ENCODE data around the gene PRKG1.

Gene PRKG1

DNA sequence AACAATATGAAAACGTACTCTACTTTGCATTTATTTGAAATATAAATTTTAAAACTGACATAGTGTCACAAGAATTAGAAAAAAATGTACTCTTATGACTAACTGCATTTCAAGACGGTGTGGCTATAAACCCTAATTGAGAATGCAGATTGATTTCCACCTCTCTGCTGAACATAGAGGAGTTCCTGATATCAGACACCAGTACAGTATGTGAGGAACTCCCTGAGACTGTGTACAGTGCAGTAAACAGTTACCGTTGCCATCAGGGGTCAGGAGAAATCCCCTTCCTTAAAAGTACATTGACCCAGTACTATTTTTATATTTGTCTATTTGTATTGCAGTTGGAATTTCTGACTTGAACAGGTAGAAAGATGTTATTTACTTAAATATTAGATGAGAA lies 1178.0 kb downstream of the PRKG1 start:
- Histone ChIP-seq H3K4me3 (no peak overlapping the region), H3K4me1 (no peaks in the 10 kb centered on the region), H3K27me3 (ENCODE audit: low read depth) (peaks cover 14% of the 10 kb centered on the region), H3K36me3 (replicated peaks) (no peaks in the 10 kb centered on the region), H3K9me3 (no peaks in the 10 kb centered on the region)
- in situ Hi-C loops (cut with MboI; ENCODE audit: low sequenced_read_pairs) = no loop called here
- DNase-seq (ENCODE audit: low spot score in 2 of 2) = no peak

DNA sequence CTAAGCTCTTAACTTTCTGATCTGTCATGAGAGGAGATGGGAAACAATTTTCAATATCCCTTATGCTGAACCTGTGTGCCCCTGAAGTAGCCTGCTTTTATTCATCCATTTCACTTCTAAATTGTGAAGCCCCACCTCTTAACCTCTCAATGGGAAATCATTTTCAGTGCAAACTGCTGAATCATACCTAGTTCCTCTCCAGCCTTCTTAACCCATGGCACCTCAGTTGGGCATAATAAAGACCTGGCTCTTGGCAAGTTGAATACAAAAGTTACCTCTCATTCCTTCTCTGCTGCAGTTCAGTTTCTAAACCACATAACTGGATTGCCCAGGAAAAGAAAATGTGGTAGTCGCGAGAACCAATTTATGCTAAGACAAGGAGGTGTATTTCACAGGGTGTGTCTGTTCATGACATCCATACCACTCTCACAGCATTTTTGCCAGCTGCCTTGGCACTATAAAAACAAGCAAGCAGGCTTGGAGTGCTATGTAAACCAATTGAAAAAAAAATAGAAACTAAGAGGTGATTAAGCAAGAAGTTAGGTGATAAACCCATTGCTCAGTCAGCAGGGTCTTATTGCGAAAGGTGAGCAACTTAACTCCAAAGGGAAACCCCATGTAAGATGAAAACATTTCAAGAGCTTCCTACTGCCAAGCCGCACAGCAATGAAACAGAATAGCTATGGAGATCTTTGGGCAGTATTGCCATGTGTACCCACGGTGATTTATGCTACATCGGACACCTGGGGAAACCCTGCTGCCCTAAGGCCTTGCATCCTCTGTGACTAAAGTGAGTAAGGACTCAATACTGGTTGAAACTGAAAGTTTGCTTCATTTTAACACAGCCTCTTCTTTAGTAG lies 1182.8 kb downstream of the PRKG1 start:
- in situ Hi-C loops (cut with MboI; ENCODE audit: low sequenced_read_pairs) = no loop called here

DNA sequence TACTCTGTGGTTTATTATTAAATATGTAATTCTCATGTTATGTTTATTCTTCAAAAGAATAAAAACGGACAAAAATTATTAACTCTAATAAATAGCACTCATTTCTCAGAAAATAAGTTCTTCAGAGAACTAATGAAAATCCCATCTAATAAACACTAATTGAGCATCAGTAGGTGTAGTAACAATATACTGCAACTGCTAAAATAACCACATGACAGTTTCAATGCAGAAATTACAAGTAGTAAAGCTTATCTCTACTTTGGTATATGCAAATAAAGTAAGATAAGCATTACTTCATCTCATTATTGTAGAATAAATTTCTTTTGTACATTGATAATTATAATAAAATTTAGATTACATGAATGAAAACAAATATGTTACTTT lies 1183.4 kb downstream of the PRKG1 start:
- in situ Hi-C loops (cut with MboI; ENCODE audit: low sequenced_read_pairs) = no loop called here
- Histone ChIP-seq H3K9me3 (no peaks in the 10 kb centered on the region), H3K4me3 (no peak overlapping the region), H3K36me3 (replicated peaks) (no peaks in the 10 kb centered on the region), H3K4me1 (no peaks in the 10 kb centered on the region), H3K27me3 (ENCODE audit: low read depth) (0 out of 2 replicates have a peak, but pooled peaks cover 3% of the 10 kb centered on the region)
- DNase-seq (ENCODE audit: low spot score in 2 of 2) = no peak

More for the DNA sequence above, 1182.8 kb downstream of the PRKG1 start:
- Histone ChIP-seq H3K36me3 (replicated peaks) (no peaks in the 10 kb centered on the region), H3K9me3 (no peaks in the 10 kb centered on the region), H3K27me3 (ENCODE audit: low read depth) (peaks cover 3% of the 10 kb centered on the region), H3K4me1 (no peaks in the 10 kb centered on the region), H3K4me3 (no peak overlapping the region)
- DNase-seq (ENCODE audit: low spot score in 2 of 2) = no peak

DNA sequence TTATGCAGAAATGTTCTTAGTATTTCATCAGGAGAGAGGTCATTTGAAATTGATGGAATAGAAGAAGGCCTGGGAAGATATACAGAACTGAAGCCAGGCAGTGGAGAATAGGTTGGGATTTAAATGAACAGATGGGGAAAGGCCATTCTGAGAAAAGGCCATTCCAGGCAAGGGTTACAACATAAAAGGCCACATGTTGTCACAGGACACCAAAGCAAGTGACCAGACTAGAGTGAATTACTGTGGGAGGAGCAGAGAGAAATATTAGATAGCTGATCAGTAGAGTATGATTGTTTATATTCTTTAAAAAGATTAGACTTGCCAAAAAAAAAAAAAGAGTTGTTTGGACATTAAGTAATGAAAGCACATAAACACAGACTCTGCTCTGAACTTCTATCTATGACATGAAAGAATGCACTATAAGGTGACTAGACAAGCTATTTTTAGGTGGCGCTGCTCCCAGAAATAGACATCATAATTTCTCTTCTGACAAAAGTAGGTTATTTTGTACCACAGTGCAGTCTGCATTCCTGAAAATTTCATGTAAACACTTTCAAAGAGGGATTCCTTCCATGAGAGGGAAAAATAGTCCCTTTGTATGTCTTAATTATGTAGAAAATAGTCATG lies 1184.6 kb downstream of the PRKG1 start:
- Histone ChIP-seq H3K4me1 (no peaks in the 10 kb centered on the region), H3K4me3 (no peak overlapping the region), H3K36me3 (replicated peaks) (no peaks in the 10 kb centered on the region), H3K9me3 (no peaks in the 10 kb centered on the region), H3K27me3 (ENCODE audit: low read depth) (0 out of 2 replicates have a peak, but pooled peaks cover 3% of the 10 kb centered on the region)
- in situ Hi-C loops (cut with MboI; ENCODE audit: low sequenced_read_pairs) = no loop called here
- DNase-seq (ENCODE audit: low spot score in 2 of 2) = no peak

DNA sequence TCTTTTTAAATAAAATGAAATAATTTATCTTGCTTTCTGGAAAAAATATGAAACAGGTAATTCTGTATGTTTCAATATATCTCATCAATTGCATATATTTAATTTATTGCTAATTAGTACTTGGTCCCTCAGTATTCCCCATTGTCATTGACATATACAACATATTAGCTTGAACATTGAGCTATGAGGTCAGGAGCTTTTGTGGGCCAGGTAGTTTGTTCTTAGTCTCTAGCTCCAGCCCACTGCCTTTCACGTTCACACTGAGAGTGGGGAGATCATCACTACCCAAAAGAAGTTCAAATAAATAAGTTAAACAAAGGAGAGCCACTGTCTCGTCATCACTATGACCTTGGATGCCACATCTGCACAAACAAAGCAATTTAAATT lies 1185.1 kb downstream of the PRKG1 start:
- in situ Hi-C loops (cut with MboI; ENCODE audit: low sequenced_read_pairs) = no loop called here
- Histone ChIP-seq H3K27me3 (ENCODE audit: low read depth) (no peaks in the 10 kb centered on the region), H3K4me3 (no peak overlapping the region), H3K4me1 (no peaks in the 10 kb centered on the region), H3K9me3 (no peaks in the 10 kb centered on the region), H3K36me3 (replicated peaks) (no peaks in the 10 kb centered on the region)
- no peak for DNase-seq (ENCODE audit: low spot score in 2 of 2)

DNA sequence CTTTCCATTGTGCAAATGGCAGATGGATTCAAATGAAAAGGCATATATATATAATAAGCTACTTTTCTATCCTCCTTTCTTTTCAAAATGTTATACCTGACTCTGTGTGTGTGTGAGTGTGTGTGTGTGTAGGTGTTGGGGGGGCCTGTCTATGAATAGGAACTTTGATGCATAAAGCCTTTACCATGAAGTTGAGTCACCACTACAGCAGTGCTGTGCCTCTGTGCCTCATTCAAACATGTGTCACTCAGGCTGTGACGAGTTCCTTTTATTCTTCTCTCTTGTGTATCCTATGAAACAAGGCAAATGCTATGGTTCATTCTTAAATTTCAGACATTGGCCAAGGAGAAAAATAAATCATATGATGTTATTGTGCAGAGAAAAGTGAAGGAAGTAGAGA lies 1187.1 kb downstream of the PRKG1 start:
- H3K4me3 ChIP-seq = no peak overlapping the region
- in situ Hi-C loops (cut with MboI; ENCODE audit: low sequenced_read_pairs) = no loop called here
- no peaks in the 10 kb centered on the region for H3K4me1 ChIP-seq
- no peaks in the 10 kb centered on the region for H3K27me3 ChIP-seq (ENCODE audit: low read depth)
- no peaks in the 10 kb centered on the region for H3K36me3 ChIP-seq (replicated peaks)
- DNase-seq (ENCODE audit: low spot score in 2 of 2) = no peak
- no peaks in the 10 kb centered on the region for H3K9me3 ChIP-seq

DNA sequence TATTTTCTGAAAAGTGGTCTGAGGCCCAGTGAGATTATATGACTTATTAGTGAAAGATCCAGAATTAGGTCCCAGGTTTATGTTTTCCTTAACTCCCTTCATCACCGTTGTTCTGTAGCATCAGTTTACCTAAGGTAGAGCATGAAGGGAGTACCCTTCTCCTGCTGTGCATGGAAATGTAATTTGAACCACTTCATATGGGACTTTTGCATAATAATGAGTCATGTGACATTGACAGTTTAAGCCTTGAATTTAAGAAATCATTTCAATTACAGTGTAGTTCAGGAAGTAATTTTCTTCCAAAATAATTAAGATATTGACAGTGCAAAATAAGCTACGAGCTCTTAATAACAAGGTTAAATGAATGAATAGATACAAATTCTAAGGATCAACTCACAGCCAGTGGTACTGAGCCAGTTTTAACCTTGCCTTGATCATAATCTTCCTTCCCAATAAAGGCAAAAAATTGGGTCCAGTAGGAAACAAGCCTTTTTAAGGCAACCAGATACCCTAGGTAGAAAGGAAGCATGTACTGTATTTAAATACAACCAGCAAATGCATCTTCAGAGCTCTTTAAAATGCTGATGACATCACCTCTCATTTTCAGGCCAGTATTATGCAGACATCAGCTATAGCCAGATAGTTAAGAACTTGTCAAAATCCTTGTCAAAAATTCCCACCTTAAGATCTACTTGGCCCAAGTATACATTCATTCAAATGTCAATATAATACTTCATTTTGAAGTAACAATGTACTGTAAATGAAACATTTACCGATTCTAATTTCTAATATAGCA lies 1191.0 kb downstream of the PRKG1 start:
- no peaks in the 10 kb centered on the region for H3K27me3 ChIP-seq (ENCODE audit: low read depth)
- no peaks in the 10 kb centered on the region for H3K36me3 ChIP-seq (replicated peaks)
- in situ Hi-C loops (cut with MboI; ENCODE audit: low sequenced_read_pairs) = no loop called here
- H3K4me3 ChIP-seq = no peak overlapping the region
- no peaks in the 10 kb centered on the region for H3K9me3 ChIP-seq
- DNase-seq (ENCODE audit: low spot score in 2 of 2) = no peak
- no peaks in the 10 kb centered on the region for H3K4me1 ChIP-seq

DNA sequence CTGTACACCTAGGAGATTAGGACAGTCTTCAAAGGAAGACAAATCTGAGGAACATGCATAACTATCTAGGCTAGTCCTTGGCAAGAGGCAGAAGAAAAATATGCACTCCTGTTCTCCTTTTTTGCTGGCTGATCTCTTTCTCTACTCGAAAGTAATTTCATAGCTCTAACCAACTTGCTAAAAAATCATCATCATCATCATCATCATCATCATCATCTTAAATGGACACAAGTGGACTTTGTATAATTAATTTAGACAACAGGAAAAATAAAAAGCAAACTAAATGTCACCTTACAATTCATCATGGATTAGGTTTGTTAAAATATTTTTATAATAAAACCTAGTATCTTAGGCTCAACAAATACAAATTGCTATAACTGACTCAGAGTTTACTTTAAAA lies 1192.6 kb downstream of the PRKG1 start:
- in situ Hi-C loops (cut with MboI; ENCODE audit: low sequenced_read_pairs) = no loop called here
- H3K4me1 ChIP-seq = no peaks in the 10 kb centered on the region
- no peak overlapping the region for H3K4me3 ChIP-seq

DNA sequence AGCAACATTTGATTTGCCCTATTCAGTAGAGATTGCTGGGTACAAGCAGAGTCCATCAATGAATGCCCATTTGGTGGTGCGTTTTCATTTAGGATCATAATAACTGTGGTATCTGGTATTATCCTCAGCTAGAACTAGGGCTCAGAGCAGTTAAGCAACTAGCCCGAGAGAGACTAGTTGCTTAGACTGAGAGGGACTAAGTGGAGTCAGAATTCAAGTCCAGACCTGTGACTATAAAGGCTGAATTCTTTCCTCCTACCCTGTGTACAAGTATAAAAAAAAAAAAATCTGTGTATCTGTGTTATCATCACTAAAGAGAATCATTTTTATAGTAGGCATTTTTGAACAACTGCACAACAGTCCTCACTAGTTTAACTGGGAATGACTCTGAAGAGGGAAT lies 1194.5 kb downstream of the PRKG1 start:
- Histone ChIP-seq H3K9me3 (no peaks in the 10 kb centered on the region), H3K4me1 (no peaks in the 10 kb centered on the region), H3K4me3 (no peak overlapping the region), H3K36me3 (replicated peaks) (no peaks in the 10 kb centered on the region), H3K27me3 (ENCODE audit: low read depth) (no peaks in the 10 kb centered on the region)
- DNase-seq (ENCODE audit: low spot score in 2 of 2) = no peak
- in situ Hi-C loops (cut with MboI; ENCODE audit: low sequenced_read_pairs) = no loop called here

More for the DNA sequence above, 1192.6 kb downstream of the PRKG1 start:
- H3K36me3 ChIP-seq (replicated peaks) = no peaks in the 10 kb centered on the region
- no peaks in the 10 kb centered on the region for H3K27me3 ChIP-seq (ENCODE audit: low read depth)
- DNase-seq (ENCODE audit: low spot score in 2 of 2) = no peak
- no peaks in the 10 kb centered on the region for H3K9me3 ChIP-seq

DNA sequence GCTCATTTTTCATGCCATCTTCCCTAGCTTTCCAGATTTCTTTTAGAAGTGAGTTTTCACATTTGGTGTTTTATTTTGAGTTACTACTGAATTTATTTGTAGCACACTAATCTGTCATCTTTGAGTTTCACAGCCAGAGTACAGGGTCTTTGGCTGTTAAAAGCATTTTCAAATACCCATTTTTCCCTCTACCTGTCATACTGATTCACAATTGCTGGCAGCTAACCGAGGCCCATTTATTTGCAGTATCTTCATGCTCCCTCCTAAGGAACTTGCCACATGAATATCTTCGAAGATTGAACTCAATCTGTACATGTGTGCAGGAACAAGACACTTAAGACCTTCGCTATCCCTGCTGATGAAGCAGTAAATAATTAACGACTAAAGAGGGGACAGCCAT lies 1194.9 kb downstream of the PRKG1 start:
- no peaks in the 10 kb centered on the region for H3K36me3 ChIP-seq (replicated peaks)
- no peaks in the 10 kb centered on the region for H3K4me1 ChIP-seq
- no peak for DNase-seq (ENCODE audit: low spot score in 2 of 2)
- H3K9me3 ChIP-seq = no peaks in the 10 kb centered on the region
- no peaks in the 10 kb centered on the region for H3K27me3 ChIP-seq (ENCODE audit: low read depth)
- in situ Hi-C loops (cut with MboI; ENCODE audit: low sequenced_read_pairs) = no loop called here
- H3K4me3 ChIP-seq = no peak overlapping the region

DNA sequence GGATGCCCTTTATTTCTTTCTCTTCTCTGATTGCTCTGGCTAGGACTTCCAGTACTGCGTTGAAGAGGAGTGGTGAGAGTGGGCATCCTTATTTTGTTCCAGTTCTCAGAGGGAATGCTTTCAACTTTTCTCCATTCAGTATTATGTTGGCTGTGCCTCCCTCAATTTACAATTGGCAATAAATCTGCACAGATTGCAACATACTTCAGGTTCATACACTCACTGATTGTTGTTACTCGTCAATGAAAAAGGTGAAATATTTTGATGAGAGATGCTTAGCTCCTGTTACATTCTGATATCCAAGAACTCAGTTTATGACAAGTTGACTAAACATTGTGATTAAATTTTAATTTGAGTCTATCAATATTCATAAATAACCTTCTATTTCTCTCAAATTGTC lies 1201.9 kb downstream of the PRKG1 start:
- Histone ChIP-seq H3K36me3 (replicated peaks) (no peaks in the 10 kb centered on the region), H3K4me3 (no peak overlapping the region), H3K27me3 (ENCODE audit: low read depth) (no peaks in the 10 kb centered on the region), H3K9me3 (no peaks in the 10 kb centered on the region), H3K4me1 (no peaks in the 10 kb centered on the region)
- in situ Hi-C loops (cut with MboI; ENCODE audit: low sequenced_read_pairs) = no loop called here
- DNase-seq (ENCODE audit: low spot score in 2 of 2) = no peak

DNA sequence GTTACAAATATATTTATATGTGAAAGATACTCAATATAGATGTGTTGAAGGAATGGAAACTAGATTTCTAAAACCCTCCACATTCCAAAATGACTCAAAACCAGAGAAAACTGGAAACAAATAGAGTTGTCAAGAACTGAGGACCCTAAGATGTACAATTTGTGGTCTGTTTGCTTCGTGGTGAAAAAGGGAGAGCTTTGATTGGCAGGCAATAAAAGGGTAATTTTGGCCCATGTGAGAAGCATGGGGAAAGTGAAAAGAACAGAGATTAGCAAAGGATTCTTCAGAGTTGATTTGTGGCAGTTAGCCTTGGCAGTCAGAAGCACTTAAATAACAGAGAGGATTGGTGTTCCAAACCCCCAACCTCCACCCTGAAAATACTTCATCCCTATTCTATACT lies 1202.7 kb downstream of the PRKG1 start:
- no peak for DNase-seq (ENCODE audit: low spot score in 2 of 2)
- Histone ChIP-seq H3K36me3 (replicated peaks) (no peaks in the 10 kb centered on the region), H3K27me3 (ENCODE audit: low read depth) (no peaks in the 10 kb centered on the region), H3K4me3 (no peak overlapping the region), H3K9me3 (no peaks in the 10 kb centered on the region), H3K4me1 (no peaks in the 10 kb centered on the region)
- in situ Hi-C loops (cut with MboI; ENCODE audit: low sequenced_read_pairs) = no loop called here

DNA sequence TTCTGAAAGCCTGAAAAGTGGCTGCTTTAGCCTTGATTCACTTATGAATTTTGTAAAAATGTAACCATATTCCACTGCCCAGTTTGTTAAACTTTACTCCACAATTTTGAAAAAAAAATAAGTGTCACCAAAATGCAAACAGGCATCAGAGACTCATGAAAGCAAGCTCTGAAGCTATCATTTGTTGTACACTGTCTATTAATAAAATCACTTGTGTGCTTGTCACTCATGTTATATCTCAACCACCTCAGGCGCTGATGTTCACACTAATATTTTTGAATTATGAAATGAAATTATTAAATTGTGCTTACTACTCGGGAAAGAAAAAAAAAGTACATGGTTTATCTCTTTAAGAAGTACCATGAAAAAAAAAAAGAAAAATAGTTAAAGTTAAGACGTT lies 1205.3 kb downstream of the PRKG1 start:
- in situ Hi-C loops (cut with MboI; ENCODE audit: low sequenced_read_pairs) = no loop called here

DNA sequence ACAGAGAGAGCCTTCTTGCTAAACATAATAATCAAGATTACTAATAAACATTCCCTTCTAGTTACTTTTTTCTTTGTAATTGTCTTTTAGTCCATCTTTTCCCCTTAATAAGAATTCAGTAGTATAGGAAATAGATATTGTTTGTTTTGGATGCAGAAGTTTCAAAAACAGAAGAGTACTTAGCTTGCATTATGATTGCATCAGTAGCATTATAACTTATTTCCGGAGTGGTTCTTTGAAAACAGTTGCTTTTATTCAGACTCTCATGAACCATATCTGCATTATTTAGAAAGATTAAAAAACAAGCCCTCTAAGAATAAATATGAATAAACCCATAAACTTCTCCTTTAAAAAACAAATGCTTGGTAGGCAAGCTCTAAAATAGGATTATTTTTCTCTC lies 1205.8 kb downstream of the PRKG1 start:
- H3K9me3 ChIP-seq = no peaks in the 10 kb centered on the region
- DNase-seq (ENCODE audit: low spot score in 2 of 2) = no peak
- no peaks in the 10 kb centered on the region for H3K27me3 ChIP-seq (ENCODE audit: low read depth)
- no peaks in the 10 kb centered on the region for H3K4me1 ChIP-seq
- H3K36me3 ChIP-seq (replicated peaks) = no peaks in the 10 kb centered on the region
- no peak overlapping the region for H3K4me3 ChIP-seq
- in situ Hi-C loops (cut with MboI; ENCODE audit: low sequenced_read_pairs) = no loop called here

More for the DNA sequence above, 1205.3 kb downstream of the PRKG1 start:
- DNase-seq (ENCODE audit: low spot score in 2 of 2) = no peak
- Histone ChIP-seq H3K27me3 (ENCODE audit: low read depth) (no peaks in the 10 kb centered on the region), H3K4me1 (no peaks in the 10 kb centered on the region), H3K4me3 (no peak overlapping the region), H3K36me3 (replicated peaks) (no peaks in the 10 kb centered on the region), H3K9me3 (no peaks in the 10 kb centered on the region)

All from HAP-1 (cell line).